K562 (cell line): Measurements from ENCODE around the gene SLC5A2. TPM values are rescaled to one million over a fixed set of nuclear protein-coding genes. Genes with fewer than 3 reads are reported as not detected.
A peak's percentile ranks its signal among the peaks of the same experiment; 100 is the strongest.

Experiments used
- ATF7 ChIP-seq: fragments of 450-650 bp; IDR thresholded peaks from 2 replicates; pipeline ENCODE4 v1.7.1; 2014; ENCODE audit warnings: mild to moderate bottlenecking, moderate library complexity
- BRF1 ChIP-seq: IDR thresholded peaks from 3 replicates; pipeline ENCODE4 v1.6.1; 2011; ENCODE audit warnings: borderline replicate concordance, mild to moderate bottlenecking; ENCODE audit not compliant: insufficient read length; ENCODE audit errors: extremely low read depth
- CXXC5 ChIP-seq: fragments of 250-450 bp; sonication (Bioruptor Pico); IDR thresholded peaks from 2 replicates; pipeline ENCODE4 v1.8.0; 2022; ENCODE audit warnings: inconsistent platforms, mild to moderate bottlenecking, moderate library complexity
- DMBX1 ChIP-seq: fragments of 250-450 bp; sonication (Bioruptor Pico); IDR thresholded peaks from 2 replicates; pipeline ENCODE4 v1.8.0; 2022; ENCODE audit warnings: inconsistent platforms, mild to moderate bottlenecking, moderate library complexity, borderline replicate concordance
- KDM5B ChIP-seq: fragments of 200-600 bp; sonication (generic); IDR thresholded peaks from 2 replicates; pipeline ENCODE4 v1.6.1; 2012; ENCODE audit warnings: low read depth, mild to moderate bottlenecking, moderate library complexity, low read length, control low read depth, inconsistent platforms; ENCODE audit not compliant: insufficient replicate concordance
- KLF1 ChIP-seq: fragments of 450-650 bp; IDR thresholded peaks from 2 replicates; pipeline ENCODE4 v1.6.1; 2016; ENCODE audit warnings: missing genetic modification characterization, missing compliant biosample characterization
- L3MBTL2 ChIP-seq: fragments of 450-650 bp; IDR thresholded peaks from 2 replicates; pipeline ENCODE4 v1.6.1; 2016; ENCODE audit warnings: mild to moderate bottlenecking, moderate library complexity
- MTA1 ChIP-seq: fragments of 450-650 bp; IDR thresholded peaks from 2 replicates; pipeline ENCODE4 v1.6.1; 2017; ENCODE audit warnings: borderline replicate concordance
- NFYB ChIP-seq: IDR thresholded peaks from 2 replicates; pipeline ENCODE4 v1.6.1; 2011; ENCODE audit warnings: mild to moderate bottlenecking, moderate library complexity; ENCODE audit not compliant: insufficient read length; ENCODE audit errors: extremely low read depth
- NUFIP1 ChIP-seq: fragments of 450-650 bp; IDR thresholded peaks from 2 replicates; pipeline ENCODE4 v1.6.1; 2018; ENCODE audit not compliant: partially characterized antibody
- PML ChIP-seq: IDR thresholded peaks from 2 replicates; pipeline ENCODE4 v1.6.1; 2012; ENCODE audit warnings: low read length, inconsistent platforms
- RUNX1 ChIP-seq: sonication (generic); IDR thresholded peaks from 2 replicates; pipeline ENCODE4 v1.6.1; 2016; ENCODE audit warnings: antibody characterized with exemption, low read depth
- TEAD4 ChIP-seq, 2 experiments: sonication (generic) in 1 of 2; formaldehyde crosslinking in 1 of 2; IDR thresholded peaks; 2 replicates each; pipeline versions ENCODE4 v1.6.1 to v1.8.0; 2012 to 2022; ENCODE audit warnings: borderline replicate concordance in 1 of 2, inconsistent platforms in 1 of 2, low read length in 1 of 2, mild to moderate bottlenecking in 1 of 2, missing genetic modification reagents in 1 of 2
- TRIM28 ChIP-seq: fragments of 450-650 bp; IDR thresholded peaks from 2 replicates; pipeline ENCODE4 v1.6.1; 2017
- ZNF134 ChIP-seq: fragments of 250-450 bp; sonication (Bioruptor Pico); conservative IDR thresholded peaks from 2 replicates; pipeline ENCODE4 v1.4.0; 2020
- ZNF274 ChIP-seq: IDR thresholded peaks from 2 replicates; pipeline ENCODE4 v1.6.1; 2011; ENCODE audit warnings: low read depth, mild to moderate bottlenecking, low read length, moderate library complexity, borderline replicate concordance
- ZNF347 ChIP-seq: fragments of 450-650 bp; formaldehyde crosslinking; IDR thresholded peaks from 2 replicates; pipeline ENCODE4 v1.4.0; 2020; ENCODE audit warnings: low read depth, mild to moderate bottlenecking, moderate library complexity
- polyA plus RNA-seq, 8 experiments: library from polyadenylated mRNA; depleted of rRNA in 4 of 8; stranded (reverse) in 5 of 8; unstranded in 3 of 8; fragments of >200 nt; fragmentation: Nextera tagmentation in 2 of 8; fragmentation: Illumina TruSeq in 1 of 8; extraction: Ambion mirVana in 2 of 8; extraction: Trizol in 1 of 8; gene quantifications; 2 replicates each; pipeline versions ENCODE4 v1.2.1 to v1.2.3, GENCODE V29; 2011 to 2014; ENCODE audit warnings: inconsistent platforms in 1 of 8, missing spikeins in 1 of 8
- total RNA-seq, 7 experiments: library from RNA; depleted of rRNA in 6 of 7; stranded (reverse); fragments of >200 nt in 6 of 7; fragmentation: Illumina TruSeq in 2 of 7; extraction: Trizol in 2 of 7; gene quantifications; 2 replicates each; pipeline versions ENCODE4 v1.2.1 to v1.2.3, GENCODE V29; 2011 to 2021; ENCODE audit warnings: low replicate concordance in 1 of 7
- TF ChIP-seq, protein P1 (sequence below): fragments of 250-450 bp; sonication (Bioruptor Pico); IDR thresholded peaks from 2 replicates; pipeline ENCODE4 v1.5.0; 2021; ENCODE audit warnings: mild to moderate bottlenecking, moderate library complexity
- TF ChIP-seq, protein P2 (sequence below): fragments of 250-450 bp; sonication (Bioruptor Pico); IDR thresholded peaks from 2 replicates; pipeline ENCODE4 v1.8.0; 2021; ENCODE audit warnings: moderate library complexity, mild to moderate bottlenecking, inconsistent platforms
- TF ChIP-seq, protein P3 (sequence below): fragments of 450-650 bp; formaldehyde crosslinking; IDR thresholded peaks from 2 replicates; pipeline ENCODE4 v1.4.0; 2020; ENCODE audit warnings: mild to moderate bottlenecking, moderate library complexity
- TF ChIP-seq, protein P4 (sequence below): sonication (generic); formaldehyde crosslinking; IDR thresholded peaks from 2 replicates; pipeline ENCODE4 v1.8.1; 2023; ENCODE audit warnings: mild to moderate bottlenecking, missing genetic modification reagents
- TF ChIP-seq, protein P5 (sequence below): fragments of 250-450 bp; sonication (Bioruptor Pico); IDR thresholded peaks from 2 replicates; pipeline ENCODE4 v1.5.0; 2020; ENCODE audit warnings: mild to moderate bottlenecking

SLC5A2 gene
- total and polyA plus RNA-seq, 9 of the 15 experiments (the other 6 are each of a cell fraction or from before 2014, with no cell fraction given), result 0.07 to 2.7 (median 2.2) TPM; not detected in 6

DNA sequence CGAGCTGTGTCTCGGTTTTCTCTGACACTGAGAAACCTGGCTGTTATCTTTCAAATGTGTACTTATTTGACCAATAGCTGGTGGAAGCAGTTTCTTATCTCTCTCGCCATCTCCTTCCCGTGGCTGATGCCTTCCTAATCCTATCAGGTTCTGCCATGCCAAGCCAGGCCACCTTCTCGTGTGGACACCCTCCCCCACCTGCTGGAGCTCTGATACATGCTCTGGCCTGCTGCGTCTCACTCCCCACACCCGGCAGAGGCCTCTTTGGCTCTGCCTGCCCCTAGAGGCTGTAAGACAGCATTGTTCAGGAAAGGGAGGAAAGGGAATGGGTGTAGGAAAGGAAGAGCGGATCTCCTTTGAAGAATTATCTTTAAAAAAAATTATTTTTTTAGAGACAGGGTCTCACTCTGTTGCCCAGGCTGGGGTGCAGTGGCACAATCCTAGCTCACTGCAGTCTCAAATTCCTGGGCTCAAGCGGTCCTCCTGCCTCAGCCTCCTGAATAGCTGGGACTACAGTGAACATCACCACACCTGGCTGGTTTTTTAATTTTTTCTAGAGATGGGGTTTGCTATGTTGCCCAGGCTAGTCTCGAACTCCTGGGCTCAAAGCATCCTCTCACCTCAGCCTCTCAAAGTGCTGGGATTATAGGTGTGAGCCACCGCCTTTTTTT, 31.1 kb upstream of the SLC5A2 start (continued):
- TF ChIP-seq, protein P1, sequence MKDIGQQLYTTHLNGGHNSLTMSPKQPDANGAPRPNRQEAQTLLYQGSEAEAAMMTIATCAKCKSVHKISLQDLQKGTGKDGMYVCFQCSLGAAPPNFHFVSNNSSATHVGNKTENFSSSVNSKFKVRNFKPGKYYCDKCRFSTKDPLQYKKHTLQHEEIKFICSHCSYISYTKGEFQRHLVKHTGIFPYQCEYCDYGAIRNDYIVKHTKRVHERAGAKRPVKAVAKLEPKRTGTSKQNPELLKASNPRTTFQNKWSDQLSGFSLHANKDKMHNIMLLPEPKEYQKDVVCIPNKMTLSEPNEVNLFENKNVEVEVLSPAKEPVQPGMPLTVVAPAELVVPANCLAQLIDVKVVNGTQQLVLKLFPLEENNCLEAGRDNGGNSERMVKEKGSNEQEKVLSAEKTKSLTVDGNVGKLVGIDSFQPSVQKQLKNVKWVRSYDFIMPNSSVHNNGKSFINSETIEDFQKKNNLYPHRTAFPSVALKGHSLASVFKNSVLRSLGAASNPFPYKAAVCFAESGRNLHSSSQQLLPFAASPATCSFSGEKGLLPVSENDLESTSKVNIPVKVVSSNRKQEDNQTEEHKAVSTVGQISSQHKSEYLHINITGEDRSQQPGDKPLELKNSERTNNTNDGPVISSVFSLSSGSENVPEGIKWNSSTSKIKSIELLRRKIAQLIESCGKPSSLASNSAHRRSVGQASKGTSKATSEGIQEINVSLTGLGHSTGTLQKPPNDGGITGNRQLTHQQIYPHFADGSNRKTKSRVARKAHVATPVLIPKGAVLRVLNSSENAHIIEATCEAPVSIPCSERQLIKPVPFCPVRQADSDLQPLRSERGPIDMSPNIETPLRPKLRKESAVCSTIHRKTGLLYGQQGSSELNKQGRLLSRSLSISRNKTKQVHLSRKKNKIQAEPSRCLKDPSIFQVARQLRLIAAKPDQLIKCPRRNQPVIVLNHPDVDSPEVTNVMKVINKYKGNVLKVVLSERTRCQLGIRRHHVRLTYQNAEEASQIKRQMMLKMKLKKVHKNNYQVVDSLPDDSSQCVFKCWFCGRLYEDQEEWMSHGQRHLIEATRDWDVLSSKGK (CRISPR knock-in tag), result no peak
- TF ChIP-seq ZNF274, result no peak
- no peak for TF ChIP-seq BRF1
- no peak for TF ChIP-seq DMBX1 (CRISPR knock-in tag)
- TF ChIP-seq NUFIP1, result no peak
- no peak for TF ChIP-seq ZNF347 (CRISPR knock-in tag)
- TF ChIP-seq TEAD4 (IDR thresholded peaks at IDR 0.05; ENCODE audit: low read length), result 0 out of 2 replicates have a peak, but pooled peaks have one; percentile 38
- no peak for TF ChIP-seq TEAD4 (CRISPR knock-in tag; IDR thresholded peaks at IDR 0.05; ENCODE audit: borderline replicate concordance)
- TF ChIP-seq, protein P2, sequence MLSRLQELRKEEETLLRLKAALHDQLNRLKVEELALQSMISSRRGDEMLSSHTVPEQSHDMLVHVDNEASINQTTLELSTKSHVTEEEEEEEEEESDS, result no peak
- TF ChIP-seq, protein P3, sequence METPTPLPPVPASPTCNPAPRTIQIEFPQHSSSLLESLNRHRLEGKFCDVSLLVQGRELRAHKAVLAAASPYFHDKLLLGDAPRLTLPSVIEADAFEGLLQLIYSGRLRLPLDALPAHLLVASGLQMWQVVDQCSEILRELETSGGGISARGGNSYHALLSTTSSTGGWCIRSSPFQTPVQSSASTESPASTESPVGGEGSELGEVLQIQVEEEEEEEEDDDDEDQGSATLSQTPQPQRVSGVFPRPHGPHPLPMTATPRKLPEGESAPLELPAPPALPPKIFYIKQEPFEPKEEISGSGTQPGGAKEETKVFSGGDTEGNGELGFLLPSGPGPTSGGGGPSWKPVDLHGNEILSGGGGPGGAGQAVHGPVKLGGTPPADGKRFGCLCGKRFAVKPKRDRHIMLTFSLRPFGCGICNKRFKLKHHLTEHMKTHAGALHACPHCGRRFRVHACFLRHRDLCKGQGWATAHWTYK, result peak; percentile 36; the same call in 1 of the 2 replicates
- TF ChIP-seq, protein P4, sequence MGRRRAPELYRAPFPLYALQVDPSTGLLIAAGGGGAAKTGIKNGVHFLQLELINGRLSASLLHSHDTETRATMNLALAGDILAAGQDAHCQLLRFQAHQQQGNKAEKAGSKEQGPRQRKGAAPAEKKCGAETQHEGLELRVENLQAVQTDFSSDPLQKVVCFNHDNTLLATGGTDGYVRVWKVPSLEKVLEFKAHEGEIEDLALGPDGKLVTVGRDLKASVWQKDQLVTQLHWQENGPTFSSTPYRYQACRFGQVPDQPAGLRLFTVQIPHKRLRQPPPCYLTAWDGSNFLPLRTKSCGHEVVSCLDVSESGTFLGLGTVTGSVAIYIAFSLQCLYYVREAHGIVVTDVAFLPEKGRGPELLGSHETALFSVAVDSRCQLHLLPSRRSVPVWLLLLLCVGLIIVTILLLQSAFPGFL (CRISPR knock-in tag), result no peak
- TF ChIP-seq ZNF134 (CRISPR knock-in tag), result no peak
- peak; percentile 43; the same call in 1 of the 2 replicates for TF ChIP-seq CXXC5 (CRISPR knock-in tag)
- no peak for TF ChIP-seq KLF1
- no peak for TF ChIP-seq RUNX1
- TF ChIP-seq NFYB, result no peak
- TF ChIP-seq, protein P5, sequence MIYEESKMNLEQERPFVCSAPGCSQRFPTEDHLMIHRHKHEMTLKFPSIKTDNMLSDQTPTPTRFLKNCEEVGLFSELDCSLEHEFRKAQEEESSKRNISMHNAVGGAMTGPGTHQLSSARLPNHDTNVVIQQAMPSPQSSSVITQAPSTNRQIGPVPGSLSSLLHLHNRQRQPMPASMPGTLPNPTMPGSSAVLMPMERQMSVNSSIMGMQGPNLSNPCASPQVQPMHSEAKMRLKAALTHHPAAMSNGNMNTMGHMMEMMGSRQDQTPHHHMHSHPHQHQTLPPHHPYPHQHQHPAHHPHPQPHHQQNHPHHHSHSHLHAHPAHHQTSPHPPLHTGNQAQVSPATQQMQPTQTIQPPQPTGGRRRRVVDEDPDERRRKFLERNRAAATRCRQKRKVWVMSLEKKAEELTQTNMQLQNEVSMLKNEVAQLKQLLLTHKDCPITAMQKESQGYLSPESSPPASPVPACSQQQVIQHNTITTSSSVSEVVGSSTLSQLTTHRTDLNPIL (CRISPR knock-in tag), result no peak
- TF ChIP-seq KDM5B, result no peak
- TF ChIP-seq MTA1, result no peak
- TF ChIP-seq L3MBTL2, result peak; percentile 37
- no peak for TF ChIP-seq PML
- no peak for TF ChIP-seq TRIM28
- TF ChIP-seq ATF7, result no peak
